GM12874 (cell line): ENCODE results near the gene SLC2A1.

ENCODE experiments used
- TF ChIP-seq, protein P1 (sequence below): IDR thresholded peaks from 2 replicates; pipeline ENCODE4 v1.5.1; 2011; ENCODE audit warnings: low read depth, mild to moderate bottlenecking, control low read depth, low read length, moderate library complexity; ENCODE audit not compliant: insufficient read depth

The SLC2A1 gene

DNA sequence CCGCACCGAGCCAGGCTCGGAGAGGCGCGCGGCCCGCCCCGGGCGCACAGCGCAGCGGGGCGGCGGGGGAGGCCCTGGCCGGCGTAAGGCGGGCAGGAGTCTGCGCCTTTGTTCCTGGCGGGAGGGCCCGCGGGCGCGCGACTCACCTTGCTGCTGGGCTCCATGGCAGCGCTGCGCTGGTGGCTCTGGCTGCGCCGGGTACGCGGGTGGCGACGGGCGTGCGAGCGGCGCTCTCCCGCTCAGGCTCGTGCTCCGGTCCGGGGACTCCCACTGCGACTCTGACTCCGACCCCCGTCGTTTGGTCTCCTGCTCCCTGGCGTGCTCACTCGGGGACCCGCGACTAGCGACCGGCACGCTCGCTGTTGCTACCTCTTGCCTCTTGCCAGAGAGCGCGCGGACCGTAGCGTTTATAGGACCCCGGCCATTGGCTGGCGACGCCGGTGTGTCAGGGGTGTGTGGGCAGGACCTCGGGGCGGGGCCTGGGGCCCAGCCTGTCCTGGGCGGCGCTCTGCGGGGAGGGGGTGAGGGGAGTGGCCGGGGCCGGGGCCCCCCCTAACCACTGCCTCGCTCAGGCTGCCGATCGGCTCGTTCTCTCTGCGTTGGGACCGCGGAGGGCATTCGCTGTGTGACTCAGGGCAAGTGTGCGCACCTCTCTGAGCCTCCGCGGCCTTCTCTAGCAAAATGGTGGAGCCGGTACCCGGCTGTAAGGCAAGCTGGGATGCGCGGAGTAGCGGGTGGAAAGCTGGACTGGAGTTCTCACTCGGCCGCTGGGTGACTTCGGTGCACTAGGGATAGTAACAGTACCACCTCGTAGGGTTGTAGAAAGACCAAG, at the start of gene SLC2A1:
Gene SLC2A1, minus strand, starts transcription at position 381 of the 832 bp plus-strand sequence. Its CDS starts 217 bp downstream, at position 164.
- TF ChIP-seq, protein P1, sequence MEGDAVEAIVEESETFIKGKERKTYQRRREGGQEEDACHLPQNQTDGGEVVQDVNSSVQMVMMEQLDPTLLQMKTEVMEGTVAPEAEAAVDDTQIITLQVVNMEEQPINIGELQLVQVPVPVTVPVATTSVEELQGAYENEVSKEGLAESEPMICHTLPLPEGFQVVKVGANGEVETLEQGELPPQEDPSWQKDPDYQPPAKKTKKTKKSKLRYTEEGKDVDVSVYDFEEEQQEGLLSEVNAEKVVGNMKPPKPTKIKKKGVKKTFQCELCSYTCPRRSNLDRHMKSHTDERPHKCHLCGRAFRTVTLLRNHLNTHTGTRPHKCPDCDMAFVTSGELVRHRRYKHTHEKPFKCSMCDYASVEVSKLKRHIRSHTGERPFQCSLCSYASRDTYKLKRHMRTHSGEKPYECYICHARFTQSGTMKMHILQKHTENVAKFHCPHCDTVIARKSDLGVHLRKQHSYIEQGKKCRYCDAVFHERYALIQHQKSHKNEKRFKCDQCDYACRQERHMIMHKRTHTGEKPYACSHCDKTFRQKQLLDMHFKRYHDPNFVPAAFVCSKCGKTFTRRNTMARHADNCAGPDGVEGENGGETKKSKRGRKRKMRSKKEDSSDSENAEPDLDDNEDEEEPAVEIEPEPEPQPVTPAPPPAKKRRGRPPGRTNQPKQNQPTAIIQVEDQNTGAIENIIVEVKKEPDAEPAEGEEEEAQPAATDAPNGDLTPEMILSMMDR: no peak

DNA sequence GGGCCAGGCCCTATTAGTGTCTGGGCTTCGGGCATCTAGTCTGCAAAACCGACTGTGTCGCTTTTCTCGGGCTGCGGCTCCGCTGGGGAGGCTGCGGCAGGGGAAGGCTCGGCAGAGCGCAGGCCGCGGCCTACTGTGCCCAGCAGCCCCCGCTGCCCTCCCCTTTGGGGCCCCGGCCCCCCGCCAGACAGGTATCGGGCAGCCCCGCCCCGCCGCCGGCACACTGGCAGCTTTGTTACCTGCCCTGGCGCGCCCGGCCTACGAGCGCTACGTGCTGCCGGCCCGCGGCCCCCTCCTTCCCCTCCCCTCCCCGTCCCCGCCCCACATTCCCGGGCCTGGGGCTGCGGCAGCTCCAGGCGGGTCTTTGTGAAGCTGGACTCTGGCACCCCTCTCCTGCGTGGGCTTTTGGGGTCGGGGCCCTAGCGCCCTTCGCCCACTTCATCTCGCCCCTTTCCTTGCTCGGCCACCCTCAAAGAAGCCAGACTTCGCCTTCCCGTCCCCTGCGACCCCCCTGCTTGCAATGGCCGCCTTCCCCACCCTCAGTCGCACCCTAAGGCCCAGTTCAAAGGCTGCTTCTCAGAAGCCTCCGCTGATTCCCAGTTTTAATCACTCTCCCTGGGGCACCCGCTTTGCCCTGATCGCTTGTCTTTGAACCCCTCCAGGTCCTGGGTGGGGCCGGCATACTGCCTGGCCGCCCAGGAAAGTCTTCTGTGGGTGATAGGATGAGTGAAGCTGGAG, 48.9 kb upstream of the SLC2A1 start:
- TF ChIP-seq, protein P1: no peak

DNA sequence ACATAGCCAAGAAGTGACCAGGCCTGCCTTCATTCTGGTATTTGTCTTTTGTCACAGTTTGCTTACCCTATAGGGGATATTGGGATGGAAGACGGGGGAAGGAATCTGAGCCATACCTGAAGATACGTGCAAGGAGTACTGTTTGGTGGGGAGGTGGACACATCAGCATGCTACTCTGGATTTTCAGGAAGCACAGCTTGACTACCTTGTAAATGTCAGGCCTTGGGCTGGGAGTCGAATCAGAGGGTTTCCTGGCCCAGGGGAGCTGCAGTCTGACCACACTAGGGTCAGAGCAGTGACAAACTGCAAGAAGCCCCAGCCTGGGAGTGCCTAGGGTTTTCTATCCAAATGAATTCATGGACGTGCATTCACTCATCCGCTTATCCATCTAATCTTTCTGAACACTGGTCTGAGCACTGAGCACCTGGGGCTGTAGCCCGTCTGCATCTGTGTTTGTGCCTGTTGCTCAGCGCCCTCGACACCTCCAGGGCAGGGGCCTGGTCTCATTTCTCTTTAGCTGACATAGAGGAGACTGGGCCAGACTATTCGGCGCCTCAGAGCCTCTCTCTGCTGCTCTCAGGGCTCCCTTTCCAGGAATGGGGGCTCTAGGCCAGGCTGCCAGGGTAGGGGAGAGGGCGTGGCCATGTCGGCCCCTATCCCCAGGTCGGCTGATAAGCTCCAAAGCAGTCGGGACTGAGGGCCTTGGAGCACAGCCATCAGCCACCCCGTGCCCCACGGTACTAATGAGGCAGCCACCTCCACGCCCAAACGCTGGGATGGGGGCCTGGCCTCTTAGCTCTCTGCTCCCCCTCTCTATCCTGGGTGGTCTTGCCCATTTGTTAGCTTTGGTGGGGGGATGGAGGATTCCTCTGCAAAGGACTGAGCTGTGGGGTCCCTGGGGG, 47.0 kb upstream of the SLC2A1 start:
- TF ChIP-seq, protein P1: no peak

DNA sequence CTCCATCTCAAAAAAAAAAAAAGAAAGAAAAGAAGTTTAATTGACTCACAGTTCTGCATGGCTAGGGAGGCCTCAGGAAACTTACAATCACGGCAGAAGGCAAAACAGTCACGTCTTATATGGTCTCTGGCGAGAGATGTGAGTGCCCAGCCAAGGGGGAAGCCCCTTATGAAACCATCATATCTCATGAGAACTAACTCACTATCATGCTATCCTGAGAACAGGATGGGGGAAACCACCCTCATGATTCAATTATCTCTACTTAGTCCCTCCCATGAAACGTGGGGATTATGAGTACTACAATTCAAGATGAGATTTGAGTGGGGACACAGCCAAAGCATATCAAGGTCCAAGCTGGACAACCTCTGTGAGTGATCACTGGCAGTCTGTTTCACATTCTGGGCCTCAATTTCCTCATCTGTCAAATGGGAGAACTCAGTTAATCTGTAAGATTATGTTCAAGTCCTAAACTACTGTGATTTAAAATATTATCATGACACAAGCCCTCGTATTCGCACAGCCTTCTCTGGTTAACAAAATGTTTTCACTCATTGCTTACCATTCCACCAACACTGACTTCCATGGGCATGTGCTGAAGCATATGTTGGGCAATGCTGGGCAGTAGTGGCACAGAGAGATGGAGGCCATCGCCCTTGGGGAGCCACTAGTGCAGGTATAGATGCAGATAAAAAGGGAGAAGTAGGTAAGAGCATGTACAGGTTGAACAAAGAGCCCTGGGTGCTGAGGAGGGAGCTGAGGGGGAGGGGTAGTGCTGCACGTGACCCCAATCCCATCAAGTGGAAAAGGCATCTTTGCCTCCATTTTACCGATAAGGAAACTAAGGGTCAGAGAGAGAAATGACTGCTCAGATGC, 46.2 kb upstream of the SLC2A1 start:
- TF ChIP-seq, protein P1: no peak

DNA sequence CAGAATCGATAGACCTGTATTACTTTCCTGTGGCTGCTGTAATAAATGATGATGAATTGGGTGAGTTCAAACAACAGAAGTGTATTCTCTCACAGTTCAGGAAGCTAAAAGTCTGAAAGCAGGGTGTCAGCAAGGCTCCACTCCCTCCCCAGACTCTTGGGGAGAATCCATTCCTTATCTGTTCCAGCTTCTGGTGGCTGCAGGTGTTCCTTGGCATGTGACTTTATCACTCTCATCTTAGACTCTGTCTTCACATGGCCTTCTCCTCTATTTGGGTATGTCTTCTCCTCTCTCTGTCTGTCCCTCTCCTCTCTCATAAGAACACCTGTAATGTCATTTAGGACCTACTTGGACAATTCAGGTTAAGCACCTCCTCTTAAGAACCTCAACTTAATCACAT, 44.1 kb upstream of the SLC2A1 start:
- TF ChIP-seq, protein P1: no peak

DNA sequence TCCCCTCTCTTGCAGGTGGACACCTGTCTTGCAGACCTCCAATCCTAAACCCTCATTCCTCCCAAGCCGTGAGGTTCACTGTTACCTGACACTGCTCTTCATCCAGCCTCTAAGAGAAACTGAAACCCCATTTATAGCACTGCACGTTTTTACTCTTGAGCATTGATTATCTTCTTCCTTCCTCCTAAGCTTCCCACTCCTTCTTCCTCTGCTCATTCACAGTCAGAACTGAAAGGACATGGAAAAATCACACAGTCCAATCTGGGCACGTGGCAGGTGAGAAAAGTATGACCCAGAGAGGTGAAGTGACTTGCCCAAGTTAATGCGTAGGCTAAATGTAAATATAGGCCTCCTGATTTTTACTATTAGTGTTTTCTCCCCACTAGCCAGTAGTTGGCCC, 43.4 kb upstream of the SLC2A1 start:
- TF ChIP-seq, protein P1: no peak
